GM15510 (cell line): ENCODE measurements around the gene ABHD3.

ENCODE experiments used
- POLR2A ChIP-seq: IDR thresholded peaks from 3 replicates; pipeline ENCODE4 v1.6.1; 2011; ENCODE audit warnings: borderline replicate concordance; ENCODE audit not compliant: insufficient read length; ENCODE audit errors: extremely low read depth

Gene ABHD3

GRCh38 chr18:21672521-21673267 lies 31.9 kb downstream of the ABHD3 start:
- TF ChIP-seq POLR2A, result no peak

- TF ChIP-seq POLR2A, result no peak
Measured at GRCh38 chr18:21669736-21670285, 34.8 kb downstream of the ABHD3 start.

- TF ChIP-seq POLR2A, result no peak
Measured at GRCh38 chr18:21664069-21664468, 40.5 kb downstream of the ABHD3 start.

GRCh38 chr18:21663578-21663977 lies 41.0 kb downstream of the ABHD3 start:
- no peak for TF ChIP-seq POLR2A

GRCh38 chr18:21662581-21662980 lies 42.0 kb downstream of the ABHD3 start:
- TF ChIP-seq POLR2A, result no peak

- no peak for TF ChIP-seq POLR2A
Measured at GRCh38 chr18:21660078-21660477, 44.5 kb downstream of the ABHD3 start.

GRCh38 chr18:21656402-21656801 lies 48.2 kb downstream of the ABHD3 start:
- TF ChIP-seq POLR2A, result no peak

- no peak for TF ChIP-seq POLR2A
Measured at GRCh38 chr18:21653361-21653760, 51.2 kb downstream of the ABHD3 start.

- TF ChIP-seq POLR2A, result no peak
Measured at GRCh38 chr18:21652073-21652472, 52.5 kb downstream of the ABHD3 start.

GRCh38 chr18:21650311-21650710 lies 54.3 kb downstream of the ABHD3 start:
- TF ChIP-seq POLR2A, result no peak

GRCh38 chr18:21638822-21639221 lies 65.8 kb downstream of the ABHD3 start:
- no peak for TF ChIP-seq POLR2A

- TF ChIP-seq POLR2A, result no peak
Measured at GRCh38 chr18:21636769-21637168, 67.8 kb downstream of the ABHD3 start.

- no peak for TF ChIP-seq POLR2A
Measured at GRCh38 chr18:21634588-21635199, 69.9 kb downstream of the ABHD3 start.

GRCh38 chr18:21632393-21632792 lies 72.2 kb downstream of the ABHD3 start:
- TF ChIP-seq POLR2A, result no peak

- TF ChIP-seq POLR2A, result no peak
Measured at GRCh38 chr18:21629089-21629832, 75.3 kb downstream of the ABHD3 start.
